ENCODE results near the gene TCIRG1. TPM values are rescaled to one million over a fixed set of nuclear protein-coding genes. Genes with fewer than 3 reads are reported as not detected.

TCIRG1 gene
- total RNA-seq, 2 experiments from 2014 or later: 295 TPM

DNA sequence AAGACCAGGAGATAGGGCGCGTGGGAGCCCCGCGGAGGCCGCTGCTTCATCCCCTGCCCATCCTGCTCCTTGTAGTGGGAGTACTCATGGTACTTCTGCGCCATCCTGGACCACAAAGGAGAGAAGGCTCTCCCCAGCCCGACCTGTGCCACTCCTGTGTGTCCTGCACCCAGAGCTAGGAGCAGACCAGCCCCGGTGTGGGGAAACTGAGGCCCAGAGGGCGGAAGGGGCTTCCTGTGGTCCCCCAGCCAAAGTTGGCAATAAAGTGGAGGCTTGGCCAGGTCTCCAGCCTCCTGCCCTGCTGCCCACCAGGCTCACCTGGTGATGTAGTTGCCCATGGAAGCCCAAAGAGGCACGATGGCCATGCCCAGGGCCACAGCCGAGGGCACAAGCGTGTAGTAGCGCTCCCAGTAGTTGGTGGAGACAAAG is 39.6 kb upstream of the TCIRG1 start:
- no peak for DNase-seq
- Mint-ChIP-seq H3K4me3 (no peak overlapping the region), H3K27ac (no peak overlapping the region), H3K27me3 (no peaks in the 10 kb centered on the region), H3K36me3 (ENCODE audit: low read depth) (peaks cover 22% of the 10 kb centered on the region), H3K4me1 (peaks cover 42% of the 10 kb centered on the region), H3K9me3 (no peaks in the 10 kb centered on the region)
- CTCF ChIA-PET: no interaction called here
- POLR2A ChIA-PET: interaction anchor here (1.1 to 1.9 kb wide), 2 partner anchors 38 kb away, joined by 4 read pairs; no protein-coding TSS in a partner anchor

DNA sequence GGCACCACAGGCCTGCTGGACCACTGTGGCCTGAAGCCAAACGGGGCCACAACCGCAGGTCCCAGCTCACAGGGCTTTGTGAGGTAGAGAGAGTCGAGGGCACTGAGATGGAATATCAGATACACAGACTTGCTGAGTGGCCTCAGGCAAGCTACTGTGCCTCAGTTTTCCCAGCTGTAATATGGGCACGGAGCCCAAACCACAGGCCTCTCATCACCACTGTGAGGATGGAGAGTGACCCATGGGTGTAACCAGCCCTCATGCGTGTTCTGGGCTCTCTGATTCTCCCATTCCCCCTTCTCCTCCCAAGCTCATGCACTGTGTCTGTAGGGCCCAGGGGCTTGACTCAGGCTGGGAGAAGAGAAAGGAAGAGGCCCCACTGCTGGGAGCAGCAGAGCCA is 39.1 kb upstream of the TCIRG1 start:
- POLR2A ChIA-PET: interaction anchor here (1.1 kb wide), 1 partner anchor 38 kb away, joined by 4 read pairs; no protein-coding TSS in a partner anchor

DNA sequence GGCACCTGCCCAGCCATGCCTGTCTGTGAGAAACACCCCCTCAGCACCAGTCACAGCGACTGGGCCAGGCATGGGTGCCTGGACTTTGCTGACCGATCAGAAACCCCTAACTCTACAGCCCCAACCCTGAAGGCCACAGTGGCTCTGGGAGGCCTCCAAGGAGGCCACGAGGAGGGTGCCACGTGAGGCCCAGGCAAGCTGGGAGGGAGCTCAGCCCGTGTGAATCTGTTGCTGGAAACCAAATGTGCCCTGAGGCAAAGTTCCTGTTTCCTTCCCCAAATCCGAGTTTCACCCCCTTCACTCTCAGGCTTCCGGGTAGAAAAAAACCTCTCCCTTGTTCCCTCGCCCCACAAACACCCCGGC is 36.3 kb upstream of the TCIRG1 start:
- ChIA-PET CTCF (interaction anchor here (1.5 kb wide), 1 partner anchor 47 kb away, joined by 4 read pairs; no protein-coding TSS in a partner anchor), POLR2A (interaction anchor here (0.9 kb wide), 1 partner anchor 47 kb away, joined by 4 read pairs; no protein-coding TSS in a partner anchor)
- no peaks in the 10 kb centered on the region for H3K9me3 Mint-ChIP-seq
- H3K4me1 Mint-ChIP-seq: peaks cover 42% of the 10 kb centered on the region
- DNase-seq: no peak
- H3K4me3 Mint-ChIP-seq: peak overlapping the region; percentile 77
- no peaks in the 10 kb centered on the region for H3K27me3 Mint-ChIP-seq
- peak overlapping the region; percentile 36 for H3K27ac Mint-ChIP-seq
- H3K36me3 Mint-ChIP-seq (ENCODE audit: low read depth): peaks cover 14% of the 10 kb centered on the region

More for the DNA sequence above, 39.1 kb upstream of the TCIRG1 start:
- peaks cover 45% of the 10 kb centered on the region for H3K4me1 Mint-ChIP-seq
- CTCF ChIA-PET: no interaction called here
- H3K36me3 Mint-ChIP-seq (ENCODE audit: low read depth): peaks cover 22% of the 10 kb centered on the region
- DNase-seq: no peak
- H3K27ac Mint-ChIP-seq: no peak overlapping the region
- H3K9me3 Mint-ChIP-seq: no peaks in the 10 kb centered on the region
- H3K27me3 Mint-ChIP-seq: no peaks in the 10 kb centered on the region
- no peak overlapping the region for H3K4me3 Mint-ChIP-seq

- Mint-ChIP-seq H3K36me3 (ENCODE audit: low read depth) (peaks cover 13% of the 10 kb centered on the region), H3K4me3 (peak overlapping the region; percentile 77), H3K9me3 (no peaks in the 10 kb centered on the region), H3K27me3 (no peaks in the 10 kb centered on the region), H3K4me1 (peaks cover 36% of the 10 kb centered on the region), H3K27ac (peak overlapping the region; percentile 36)
- DNase-seq: peak; percentile 56
- ChIA-PET CTCF (interaction anchor here (1.5 kb wide), 1 partner anchor 48 kb away, joined by 4 read pairs; no protein-coding TSS in a partner anchor), POLR2A (no interaction called here)
Measured at GRCh38 chr11:68002938-68003845, 35.6 kb upstream of the TCIRG1 start.

DNA sequence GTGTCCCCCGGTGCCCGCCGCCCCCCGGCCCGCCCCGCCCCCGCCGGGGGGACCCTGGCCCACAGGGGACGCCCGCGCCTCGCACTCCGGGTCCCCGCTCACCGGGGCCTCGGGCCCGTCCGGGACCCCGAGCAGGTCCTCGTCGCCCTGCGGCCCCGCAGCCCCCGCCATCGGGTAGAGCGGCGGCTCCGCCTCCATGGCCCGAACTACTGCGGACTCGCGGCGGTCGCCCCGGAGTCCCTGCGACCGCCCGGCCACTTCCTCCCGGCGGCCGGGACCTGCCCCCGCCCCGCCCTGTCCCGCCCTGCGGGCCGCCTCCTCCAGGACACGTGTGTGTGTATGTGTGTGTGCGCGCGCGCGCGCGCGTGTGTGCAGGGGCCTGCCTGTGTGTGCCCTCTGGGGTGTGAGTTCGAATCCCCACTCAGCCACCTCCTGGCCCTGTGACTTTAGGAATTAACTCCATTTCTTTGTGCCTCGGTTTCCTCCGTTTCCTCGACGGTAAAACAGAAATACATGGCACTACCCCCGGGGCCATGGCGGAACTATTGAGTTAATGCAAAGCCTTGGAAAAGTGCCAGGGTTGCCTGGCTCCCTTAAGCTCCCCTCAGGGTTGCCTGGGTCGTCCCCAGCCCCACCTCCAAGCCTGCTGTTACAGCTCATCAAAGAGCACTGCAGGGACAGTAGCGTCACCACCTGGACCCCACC is 34.8 kb upstream of the TCIRG1 start, which contains the start of gene UNC93B1:
Gene UNC93B1 (minus strand): TSS at position 252 of the 705 bp plus-strand sequence. CDS start 54 bp downstream, at position 198.
- CTCF ChIA-PET: no interaction called here
- H3K4me1 Mint-ChIP-seq: peaks cover 31% of the 10 kb centered on the region
- no peaks in the 10 kb centered on the region for H3K27me3 Mint-ChIP-seq
- no peaks in the 10 kb centered on the region for H3K9me3 Mint-ChIP-seq
- peak; percentile 91 for DNase-seq
- H3K4me3 Mint-ChIP-seq: peak within 1 kb of the TSS; percentile 80
- POLR2A ChIA-PET: no interaction called here
- H3K36me3 Mint-ChIP-seq (ENCODE audit: low read depth): peaks cover 10% of the 10 kb centered on the region
- peak within 1 kb of the TSS; percentile 70 for H3K27ac Mint-ChIP-seq

DNA sequence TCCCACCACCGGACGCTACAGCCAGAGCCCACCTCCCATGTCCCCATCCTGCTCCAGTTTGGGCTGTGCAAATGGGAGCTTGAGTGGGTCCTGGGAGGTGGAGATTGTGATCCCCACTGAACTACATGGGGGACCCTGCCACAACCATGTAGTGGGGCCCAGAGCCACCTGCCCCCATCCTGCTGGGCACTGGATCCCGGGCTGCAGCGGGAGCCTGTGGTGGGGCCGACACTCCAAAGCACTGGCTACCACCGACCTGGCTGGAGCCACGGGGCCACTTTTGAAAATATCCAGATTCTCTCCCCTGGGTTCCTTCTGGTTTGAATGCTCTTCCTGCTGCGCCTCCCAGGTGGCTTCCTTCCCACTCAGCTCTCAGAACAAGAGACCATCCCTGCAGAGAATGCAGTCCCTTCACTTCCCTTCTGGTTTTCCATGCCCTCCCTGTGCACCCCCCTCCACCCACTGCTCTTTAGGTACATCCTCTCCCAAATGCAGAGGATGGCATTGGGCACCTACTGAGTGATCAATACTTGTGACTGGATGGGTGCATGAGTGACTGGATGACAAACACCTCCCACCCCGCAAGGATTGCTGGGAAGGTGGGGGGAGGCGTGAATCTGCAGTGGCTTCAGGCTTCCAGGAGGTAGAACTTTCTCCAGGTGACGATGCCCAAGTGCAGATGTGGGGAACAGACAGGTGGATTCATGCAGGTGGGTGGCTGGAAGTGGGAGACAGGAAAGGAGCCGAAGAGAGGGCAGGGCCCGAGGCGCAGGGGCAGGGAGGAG is 34.1 kb upstream of the TCIRG1 start:
- ChIA-PET POLR2A (no interaction called here), CTCF (no interaction called here)
- no peak for DNase-seq
- Mint-ChIP-seq H3K4me1 (peaks cover 33% of the 10 kb centered on the region), H3K27ac (peak overlapping the region; percentile 70), H3K4me3 (peak overlapping the region; percentile 80), H3K36me3 (ENCODE audit: low read depth) (peaks cover 10% of the 10 kb centered on the region), H3K27me3 (no peaks in the 10 kb centered on the region), H3K9me3 (no peaks in the 10 kb centered on the region)

DNA sequence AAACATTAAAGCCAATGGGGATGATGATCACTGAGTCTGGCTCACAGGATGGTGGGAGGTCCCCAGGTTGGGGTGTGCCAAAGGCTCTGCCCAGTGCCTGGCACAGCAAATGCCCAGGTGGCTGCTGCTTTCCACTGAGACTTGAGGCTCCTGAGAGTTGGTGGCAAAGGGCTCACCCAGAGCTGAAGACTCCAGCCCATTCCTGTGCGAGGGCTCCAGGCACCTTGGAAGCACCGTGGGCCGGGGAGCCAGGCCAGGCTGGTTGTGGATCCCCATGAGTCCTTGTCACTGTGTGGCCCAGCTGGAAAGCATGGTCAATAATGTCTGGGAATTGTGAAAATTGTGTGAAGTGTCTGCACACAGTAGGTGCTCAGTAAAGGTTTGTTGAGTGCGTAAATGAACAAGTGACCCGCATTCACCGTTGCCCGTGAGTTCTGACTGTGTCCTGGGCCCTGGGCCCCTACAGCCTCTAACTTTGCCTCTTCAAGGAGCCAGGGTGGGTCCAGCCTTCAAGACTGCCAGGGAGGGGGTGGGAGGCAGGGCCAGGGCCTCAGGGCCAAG is 32.1 kb upstream of the TCIRG1 start:
- POLR2A ChIA-PET: no interaction called here
- CTCF ChIA-PET: no interaction called here
- peaks cover 10% of the 10 kb centered on the region for H3K36me3 Mint-ChIP-seq (ENCODE audit: low read depth)
- H3K27me3 Mint-ChIP-seq: no peaks in the 10 kb centered on the region
- no peaks in the 10 kb centered on the region for H3K9me3 Mint-ChIP-seq
- H3K27ac Mint-ChIP-seq: no peak overlapping the region
- H3K4me3 Mint-ChIP-seq: no peak overlapping the region
- DNase-seq: no peak
- H3K4me1 Mint-ChIP-seq: peaks cover 27% of the 10 kb centered on the region

- CTCF ChIA-PET: no interaction called here
- DNase-seq: no peak
- Mint-ChIP-seq H3K4me1 (peaks cover 19% of the 10 kb centered on the region), H3K27ac (no peak overlapping the region), H3K9me3 (no peaks in the 10 kb centered on the region), H3K4me3 (no peak overlapping the region), H3K36me3 (ENCODE audit: low read depth) (peaks cover 2% of the 10 kb centered on the region), H3K27me3 (no peaks in the 10 kb centered on the region)
- POLR2A ChIA-PET: no interaction called here
Measured at GRCh38 chr11:68007498-68008380, 31.1 kb upstream of the TCIRG1 start.

- POLR2A ChIA-PET: no interaction called here
- H3K4me3 Mint-ChIP-seq: no peak overlapping the region
- CTCF ChIA-PET: interaction anchor here (0.9 kb wide), 1 partner anchor 198 kb away, joined by 3 read pairs; no protein-coding TSS in a partner anchor
- no peak overlapping the region for H3K27ac Mint-ChIP-seq
- DNase-seq: no peak
- H3K9me3 Mint-ChIP-seq: no peaks in the 10 kb centered on the region
- H3K4me1 Mint-ChIP-seq: peaks cover 16% of the 10 kb centered on the region
- no peaks in the 10 kb centered on the region for H3K36me3 Mint-ChIP-seq (ENCODE audit: low read depth)
- no peaks in the 10 kb centered on the region for H3K27me3 Mint-ChIP-seq
Measured at GRCh38 chr11:68008381-68009337, 30.2 kb upstream of the TCIRG1 start.

GRCh38 chr11:68009391-68010089 is 29.3 kb upstream of the TCIRG1 start:
- Mint-ChIP-seq H3K36me3 (ENCODE audit: low read depth) (no peaks in the 10 kb centered on the region), H3K4me1 (peaks cover 10% of the 10 kb centered on the region), H3K4me3 (no peak overlapping the region), H3K27ac (peak overlapping the region; percentile 61), H3K9me3 (no peaks in the 10 kb centered on the region), H3K27me3 (no peaks in the 10 kb centered on the region)
- POLR2A ChIA-PET: no interaction called here
- CTCF ChIA-PET: interaction anchor here (0.9 kb wide), 1 partner anchor 197 kb away, joined by 3 read pairs; no protein-coding TSS in a partner anchor
- peak; percentile 32 for DNase-seq
